HG03025 (cell line): ENCODE data around the gene SMIM32.

Experiments used
- ATAC-seq: cut with Tn5 transposase; IDR thresholded peaks from one replicate; pipeline ENCODE4 v1.9.1; 2021; ENCODE audit warnings: mild to moderate bottlenecking, moderate library complexity; ENCODE audit not compliant: unreplicated experiment, low FRiP score

Gene SMIM32

GRCh38 chr5:136208916-136209315 is 16.0 kb upstream of the SMIM32 start:
- ATAC-seq = no peak

GRCh38 chr5:136207631-136208030 is 14.7 kb upstream of the SMIM32 start:
- ATAC-seq = no peak

GRCh38 chr5:136206361-136206760 is 13.4 kb upstream of the SMIM32 start:
- no peak for ATAC-seq

- ATAC-seq = no peak
These were observed 13.0 kb upstream of the SMIM32 start for GRCh38 chr5:136205941-136206340.

GRCh38 chr5:136205061-136205702 is 12.2 kb upstream of the SMIM32 start:
- ATAC-seq = no peak

GRCh38 chr5:136203303-136203922 is 10.5 kb upstream of the SMIM32 start:
- no peak for ATAC-seq

- no peak for ATAC-seq
These were observed 9.7 kb upstream of the SMIM32 start for GRCh38 chr5:136202469-136203205.

- no peak for ATAC-seq
These were observed 8.9 kb upstream of the SMIM32 start for GRCh38 chr5:136201870-136202269.

- ATAC-seq = no peak
These were observed 7.8 kb upstream of the SMIM32 start for GRCh38 chr5:136200761-136201160.

- ATAC-seq = no peak
These were observed 7.2 kb upstream of the SMIM32 start for GRCh38 chr5:136200130-136200529.

- no peak for ATAC-seq
These were observed 6.4 kb upstream of the SMIM32 start for GRCh38 chr5:136199408-136199807.

GRCh38 chr5:136198453-136198852 is 5.5 kb upstream of the SMIM32 start:
- ATAC-seq = no peak

- no peak for ATAC-seq
These were observed 4.6 kb upstream of the SMIM32 start for GRCh38 chr5:136197462-136198142.

- no peak for ATAC-seq
These were observed 3.2 kb upstream of the SMIM32 start for GRCh38 chr5:136195971-136196820.

GRCh38 chr5:136194576-136194975 is 1.6 kb upstream of the SMIM32 start:
- ATAC-seq = no peak

- ATAC-seq = no peak
These were observed 467 bp upstream of the SMIM32 start for GRCh38 chr5:136193322-136193935.

GRCh38 chr5:136192015-136192525 is 892 bp downstream of the SMIM32 start:
- ATAC-seq = no peak

- ATAC-seq = no peak
These were observed 1.5 kb downstream of the SMIM32 start for GRCh38 chr5:136191304-136192014.

- no peak for ATAC-seq
These were observed 2.1 kb downstream of the SMIM32 start for GRCh38 chr5:136190904-136191303.
